GM12878 (cell line): ENCODE data around the gene SNN. TPM values are rescaled to one million over a fixed set of nuclear protein-coding genes. Genes with fewer than 3 reads are reported as not detected.

Experiments
- CBX5 ChIP-seq: sonication (generic); IDR thresholded peaks from 2 replicates; pipeline ENCODE4 v1.6.1; 2016; ENCODE audit warnings: low read depth, moderate library complexity, mild to moderate bottlenecking, inconsistent platforms
- CHD1 ChIP-seq: IDR thresholded peaks from 2 replicates; pipeline ENCODE4 v1.6.1; 2012; ENCODE audit warnings: low read depth, low read length, improper control_type of control experiment
- CREB1 ChIP-seq: IDR thresholded peaks from 2 replicates; pipeline ENCODE4 v1.6.1; 2012; ENCODE audit warnings: low read depth, mild to moderate bottlenecking, inconsistent platforms
- HDAC2 ChIP-seq: fragments of 200-600 bp; sonication (generic); IDR thresholded peaks from 2 replicates; pipeline ENCODE4 v1.6.1; 2017
- HDAC6 ChIP-seq: fragments of 200-600 bp; sonication (generic); IDR thresholded peaks from one replicate; pipeline ENCODE4 v1.8.0; 2017; ENCODE audit warnings: antibody characterized with exemption; ENCODE audit not compliant: unreplicated experiment
- IRF4 ChIP-seq: IDR thresholded peaks from 2 replicates; pipeline ENCODE4 v1.6.1; 2011; ENCODE audit warnings: low read depth, low read length
- KDM1A ChIP-seq: fragments of 200-600 bp; sonication (generic); IDR thresholded peaks from 2 replicates; pipeline ENCODE4 v1.6.1; 2016; ENCODE audit warnings: borderline replicate concordance
- NR2C2 ChIP-seq: IDR thresholded peaks from 2 replicates; pipeline ENCODE4 v1.6.1; 2011; ENCODE audit warnings: borderline replicate concordance, low read depth; ENCODE audit not compliant: control insufficient read depth, insufficient read length
- PAX5 ChIP-seq: IDR thresholded peaks from 2 replicates; pipeline ENCODE4 v1.6.1; 2011; ENCODE audit warnings: low read depth, low read length, borderline replicate concordance
- SMARCA5 ChIP-seq: fragments of 450-650 bp; IDR thresholded peaks from 2 replicates; pipeline ENCODE4 v1.6.1; 2017; ENCODE audit warnings: mild to moderate bottlenecking
- STAT3 ChIP-seq: IDR thresholded peaks from 2 replicates; pipeline ENCODE4 v1.6.1; 2011; ENCODE audit warnings: low read depth, low read length, improper control_type of control experiment
- TARDBP ChIP-seq: IDR thresholded peaks from 2 replicates; pipeline ENCODE4 v1.6.1; 2016; ENCODE audit warnings: borderline replicate concordance
- ZNF274 ChIP-seq: IDR thresholded peaks from one replicate; pipeline ENCODE4 v1.8.0; 2011; ENCODE audit not compliant: insufficient read length, insufficient read depth
- ZNF384 ChIP-seq: IDR thresholded peaks from 2 replicates; pipeline ENCODE4 v1.6.1; 2012; ENCODE audit warnings: low read depth, mild to moderate bottlenecking, low read length, improper control_type of control experiment, borderline replicate concordance
- polyA plus RNA-seq, 11 experiments: library from polyadenylated mRNA; depleted of rRNA in 4 of 11; unstranded in 6 of 11; stranded (reverse) in 5 of 11; fragments of >200 nt; fragmentation: Nextera tagmentation in 4 of 11; fragmentation: Illumina TruSeq in 1 of 11; extraction: Ambion mirVana in 4 of 11; extraction: Trizol in 1 of 11; gene quantifications; 1 replicate in 1 of 11; 2 replicates in 10 of 11; pipeline versions ENCODE4 v1.2.1 to v1.2.3, GENCODE V29; 2011 to 2016; ENCODE audit warnings: inconsistent platforms in 2 of 11, missing spikeins in 2 of 11, low read depth in 1 of 11
- total RNA-seq, 4 experiments: library from RNA; depleted of rRNA in 3 of 4; stranded (reverse); fragments of >200 nt in 3 of 4; fragmentation: Illumina TruSeq in 1 of 4; extraction: Trizol in 1 of 4; gene quantifications; 2 replicates each; pipeline versions ENCODE4 v1.2.1 to v1.2.3, GENCODE V29; 2013 to 2021
- TF ChIP-seq, protein P1 (sequence below): fragments of 450-650 bp; IDR thresholded peaks from 2 replicates; pipeline ENCODE4 v1.6.1; 2017; ENCODE audit warnings: mild to moderate bottlenecking, moderate library complexity
- TF ChIP-seq, protein P2 (sequence below): fragments of 450-650 bp; IDR thresholded peaks from 2 replicates; pipeline ENCODE4 v1.6.1; 2017; ENCODE audit warnings: low read depth, mild to moderate bottlenecking, moderate library complexity
- TF ChIP-seq, protein P3 (sequence below): fragments of 450-650 bp; formaldehyde crosslinking; IDR thresholded peaks from 2 replicates; pipeline ENCODE4 v1.5.0; 2022; ENCODE audit warnings: mild to moderate bottlenecking, missing genetic modification characterization
- TF ChIP-seq, protein P4 (sequence below): fragments of 450-650 bp; IDR thresholded peaks from 2 replicates; pipeline ENCODE4 v1.6.1; 2017; ENCODE audit warnings: antibody characterized with exemption, mild to moderate bottlenecking, moderate library complexity

The SNN gene
- total and polyA plus RNA-seq, 10 of the 15 experiments (the other 5 are each of a cell fraction or from before 2014, with no cell fraction given): 2.2 to 43.4 (median 27.8) TPM

DNA sequence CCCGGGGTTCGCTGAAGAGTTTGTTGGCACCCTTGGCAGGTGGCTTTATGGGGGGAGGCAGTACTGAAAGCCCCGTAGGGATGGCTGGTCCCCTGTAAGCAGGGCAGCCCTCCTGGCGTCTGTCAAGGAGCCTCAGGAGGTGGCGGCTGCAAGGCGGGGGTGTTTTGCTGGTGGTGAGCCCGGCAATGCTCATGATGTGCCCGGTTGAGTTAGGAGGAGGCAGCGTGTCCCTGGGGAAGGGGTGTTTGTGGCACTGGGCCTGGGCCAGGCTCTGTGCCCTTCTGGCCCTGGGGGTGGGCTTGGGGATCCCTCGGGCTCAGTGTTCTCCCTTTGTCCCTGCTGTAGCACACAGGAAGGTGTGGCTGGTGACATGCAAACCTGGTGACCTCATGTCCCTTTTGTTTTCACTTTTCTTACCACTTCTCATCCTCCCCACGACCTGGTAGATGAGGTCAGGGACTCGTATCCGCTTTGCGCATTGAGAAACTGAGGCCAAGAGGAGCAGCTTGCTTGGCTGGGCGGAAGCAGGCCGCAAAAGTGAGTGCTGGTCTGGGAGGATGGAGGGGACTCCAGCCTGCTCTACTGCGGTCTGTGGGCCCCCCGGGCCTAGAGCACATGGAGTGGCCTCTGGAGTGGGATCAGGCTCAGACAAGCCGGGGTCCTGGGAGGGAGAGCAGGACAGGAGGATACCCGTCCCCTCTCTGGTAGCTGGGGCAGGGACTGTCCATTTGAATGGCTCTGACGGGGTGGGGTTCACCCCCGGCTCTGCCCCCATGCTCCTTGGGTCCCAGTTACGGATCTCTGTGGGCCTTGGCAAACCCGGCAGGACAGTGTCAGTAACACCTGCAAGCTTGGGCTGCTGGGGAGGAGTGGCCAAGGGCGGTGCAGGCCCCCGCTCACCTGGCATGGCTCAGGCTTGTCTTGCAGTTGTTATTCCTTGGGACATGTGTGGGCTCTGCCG lies 2.2 kb downstream of the SNN start (continued):
- TF ChIP-seq, protein P1, sequence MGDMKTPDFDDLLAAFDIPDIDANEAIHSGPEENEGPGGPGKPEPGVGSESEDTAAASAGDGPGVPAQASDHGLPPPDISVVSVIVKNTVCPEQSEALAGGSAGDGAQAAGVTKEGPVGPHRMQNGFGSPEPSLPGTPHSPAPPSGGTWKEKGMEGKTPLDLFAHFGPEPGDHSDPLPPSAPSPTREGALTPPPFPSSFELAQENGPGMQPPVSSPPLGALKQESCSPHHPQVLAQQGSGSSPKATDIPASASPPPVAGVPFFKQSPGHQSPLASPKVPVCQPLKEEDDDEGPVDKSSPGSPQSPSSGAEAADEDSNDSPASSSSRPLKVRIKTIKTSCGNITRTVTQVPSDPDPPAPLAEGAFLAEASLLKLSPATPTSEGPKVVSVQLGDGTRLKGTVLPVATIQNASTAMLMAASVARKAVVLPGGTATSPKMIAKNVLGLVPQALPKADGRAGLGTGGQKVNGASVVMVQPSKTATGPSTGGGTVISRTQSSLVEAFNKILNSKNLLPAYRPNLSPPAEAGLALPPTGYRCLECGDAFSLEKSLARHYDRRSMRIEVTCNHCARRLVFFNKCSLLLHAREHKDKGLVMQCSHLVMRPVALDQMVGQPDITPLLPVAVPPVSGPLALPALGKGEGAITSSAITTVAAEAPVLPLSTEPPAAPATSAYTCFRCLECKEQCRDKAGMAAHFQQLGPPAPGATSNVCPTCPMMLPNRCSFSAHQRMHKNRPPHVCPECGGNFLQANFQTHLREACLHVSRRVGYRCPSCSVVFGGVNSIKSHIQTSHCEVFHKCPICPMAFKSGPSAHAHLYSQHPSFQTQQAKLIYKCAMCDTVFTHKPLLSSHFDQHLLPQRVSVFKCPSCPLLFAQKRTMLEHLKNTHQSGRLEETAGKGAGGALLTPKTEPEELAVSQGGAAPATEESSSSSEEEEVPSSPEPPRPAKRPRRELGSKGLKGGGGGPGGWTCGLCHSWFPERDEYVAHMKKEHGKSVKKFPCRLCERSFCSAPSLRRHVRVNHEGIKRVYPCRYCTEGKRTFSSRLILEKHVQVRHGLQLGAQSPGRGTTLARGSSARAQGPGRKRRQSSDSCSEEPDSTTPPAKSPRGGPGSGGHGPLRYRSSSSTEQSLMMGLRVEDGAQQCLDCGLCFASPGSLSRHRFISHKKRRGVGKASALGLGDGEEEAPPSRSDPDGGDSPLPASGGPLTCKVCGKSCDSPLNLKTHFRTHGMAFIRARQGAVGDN: peak; percentile 66
- TF ChIP-seq, protein P2, sequence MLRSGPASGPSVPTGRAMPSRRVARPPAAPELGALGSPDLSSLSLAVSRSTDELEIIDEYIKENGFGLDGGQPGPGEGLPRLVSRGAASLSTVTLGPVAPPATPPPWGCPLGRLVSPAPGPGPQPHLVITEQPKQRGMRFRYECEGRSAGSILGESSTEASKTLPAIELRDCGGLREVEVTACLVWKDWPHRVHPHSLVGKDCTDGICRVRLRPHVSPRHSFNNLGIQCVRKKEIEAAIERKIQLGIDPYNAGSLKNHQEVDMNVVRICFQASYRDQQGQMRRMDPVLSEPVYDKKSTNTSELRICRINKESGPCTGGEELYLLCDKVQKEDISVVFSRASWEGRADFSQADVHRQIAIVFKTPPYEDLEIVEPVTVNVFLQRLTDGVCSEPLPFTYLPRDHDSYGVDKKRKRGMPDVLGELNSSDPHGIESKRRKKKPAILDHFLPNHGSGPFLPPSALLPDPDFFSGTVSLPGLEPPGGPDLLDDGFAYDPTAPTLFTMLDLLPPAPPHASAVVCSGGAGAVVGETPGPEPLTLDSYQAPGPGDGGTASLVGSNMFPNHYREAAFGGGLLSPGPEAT: no peak
- TF ChIP-seq STAT3 (no peak), SMARCA5 (0 out of 2 replicates have a peak, but pooled peaks have one; percentile 29), CHD1 (no peak), ZNF384 (no peak), HDAC2 (no peak), HDAC6 (no peak), PAX5 (peak; percentile 18; the same call in 1 of the 2 replicates), CREB1 (peak; percentile 92), NR2C2 (no peak), KDM1A (no peak), IRF4 (0 out of 2 replicates have a peak, but pooled peaks have one; percentile 21), ZNF274 (no peak), TARDBP (no peak), CBX5 (no peak)
- TF ChIP-seq, protein P3, sequence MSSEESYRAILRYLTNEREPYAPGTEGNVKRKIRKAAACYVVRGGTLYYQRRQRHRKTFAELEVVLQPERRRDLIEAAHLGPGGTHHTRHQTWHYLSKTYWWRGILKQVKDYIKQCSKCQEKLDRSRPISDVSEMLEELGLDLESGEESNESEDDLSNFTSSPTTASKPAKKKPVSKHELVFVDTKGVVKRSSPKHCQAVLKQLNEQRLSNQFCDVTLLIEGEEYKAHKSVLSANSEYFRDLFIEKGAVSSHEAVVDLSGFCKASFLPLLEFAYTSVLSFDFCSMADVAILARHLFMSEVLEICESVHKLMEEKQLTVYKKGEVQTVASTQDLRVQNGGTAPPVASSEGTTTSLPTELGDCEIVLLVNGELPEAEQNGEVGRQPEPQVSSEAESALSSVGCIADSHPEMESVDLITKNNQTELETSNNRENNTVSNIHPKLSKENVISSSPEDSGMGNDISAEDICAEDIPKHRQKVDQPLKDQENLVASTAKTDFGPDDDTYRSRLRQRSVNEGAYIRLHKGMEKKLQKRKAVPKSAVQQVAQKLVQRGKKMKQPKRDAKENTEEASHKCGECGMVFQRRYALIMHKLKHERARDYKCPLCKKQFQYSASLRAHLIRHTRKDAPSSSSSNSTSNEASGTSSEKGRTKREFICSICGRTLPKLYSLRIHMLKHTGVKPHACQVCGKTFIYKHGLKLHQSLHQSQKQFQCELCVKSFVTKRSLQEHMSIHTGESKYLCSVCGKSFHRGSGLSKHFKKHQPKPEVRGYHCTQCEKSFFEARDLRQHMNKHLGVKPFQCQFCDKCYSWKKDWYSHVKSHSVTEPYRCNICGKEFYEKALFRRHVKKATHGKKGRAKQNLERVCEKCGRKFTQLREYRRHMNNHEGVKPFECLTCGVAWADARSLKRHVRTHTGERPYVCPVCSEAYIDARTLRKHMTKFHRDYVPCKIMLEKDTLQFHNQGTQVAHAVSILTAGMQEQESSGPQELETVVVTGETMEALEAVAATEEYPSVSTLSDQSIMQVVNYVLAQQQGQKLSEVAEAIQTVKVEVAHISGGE: no peak
- TF ChIP-seq, protein P4, sequence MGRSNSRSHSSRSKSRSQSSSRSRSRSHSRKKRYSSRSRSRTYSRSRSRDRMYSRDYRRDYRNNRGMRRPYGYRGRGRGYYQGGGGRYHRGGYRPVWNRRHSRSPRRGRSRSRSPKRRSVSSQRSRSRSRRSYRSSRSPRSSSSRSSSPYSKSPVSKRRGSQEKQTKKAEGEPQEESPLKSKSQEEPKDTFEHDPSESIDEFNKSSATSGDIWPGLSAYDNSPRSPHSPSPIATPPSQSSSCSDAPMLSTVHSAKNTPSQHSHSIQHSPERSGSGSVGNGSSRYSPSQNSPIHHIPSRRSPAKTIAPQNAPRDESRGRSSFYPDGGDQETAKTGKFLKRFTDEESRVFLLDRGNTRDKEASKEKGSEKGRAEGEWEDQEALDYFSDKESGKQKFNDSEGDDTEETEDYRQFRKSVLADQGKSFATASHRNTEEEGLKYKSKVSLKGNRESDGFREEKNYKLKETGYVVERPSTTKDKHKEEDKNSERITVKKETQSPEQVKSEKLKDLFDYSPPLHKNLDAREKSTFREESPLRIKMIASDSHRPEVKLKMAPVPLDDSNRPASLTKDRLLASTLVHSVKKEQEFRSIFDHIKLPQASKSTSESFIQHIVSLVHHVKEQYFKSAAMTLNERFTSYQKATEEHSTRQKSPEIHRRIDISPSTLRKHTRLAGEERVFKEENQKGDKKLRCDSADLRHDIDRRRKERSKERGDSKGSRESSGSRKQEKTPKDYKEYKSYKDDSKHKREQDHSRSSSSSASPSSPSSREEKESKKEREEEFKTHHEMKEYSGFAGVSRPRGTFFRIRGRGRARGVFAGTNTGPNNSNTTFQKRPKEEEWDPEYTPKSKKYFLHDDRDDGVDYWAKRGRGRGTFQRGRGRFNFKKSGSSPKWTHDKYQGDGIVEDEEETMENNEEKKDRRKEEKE: no peak
